HG02798 (cell line): ENCODE data around the gene ELOVL1.

Experiments
- ATAC-seq: cut with Tn5 transposase; IDR thresholded peaks from one replicate; pipeline ENCODE4 v1.9.1; 2021; ENCODE audit warnings: mild to moderate bottlenecking; ENCODE audit not compliant: unreplicated experiment, poor library complexity

ELOVL1 gene

GRCh38 chr1:43337588-43337987 lies 30.2 kb downstream of the ELOVL1 start, which contains the start of gene MPL:
Gene MPL (plus strand): TSS chr1:43337818. CDS start chr1:43337849, 31 bp downstream.
- no peak for ATAC-seq

DNA sequence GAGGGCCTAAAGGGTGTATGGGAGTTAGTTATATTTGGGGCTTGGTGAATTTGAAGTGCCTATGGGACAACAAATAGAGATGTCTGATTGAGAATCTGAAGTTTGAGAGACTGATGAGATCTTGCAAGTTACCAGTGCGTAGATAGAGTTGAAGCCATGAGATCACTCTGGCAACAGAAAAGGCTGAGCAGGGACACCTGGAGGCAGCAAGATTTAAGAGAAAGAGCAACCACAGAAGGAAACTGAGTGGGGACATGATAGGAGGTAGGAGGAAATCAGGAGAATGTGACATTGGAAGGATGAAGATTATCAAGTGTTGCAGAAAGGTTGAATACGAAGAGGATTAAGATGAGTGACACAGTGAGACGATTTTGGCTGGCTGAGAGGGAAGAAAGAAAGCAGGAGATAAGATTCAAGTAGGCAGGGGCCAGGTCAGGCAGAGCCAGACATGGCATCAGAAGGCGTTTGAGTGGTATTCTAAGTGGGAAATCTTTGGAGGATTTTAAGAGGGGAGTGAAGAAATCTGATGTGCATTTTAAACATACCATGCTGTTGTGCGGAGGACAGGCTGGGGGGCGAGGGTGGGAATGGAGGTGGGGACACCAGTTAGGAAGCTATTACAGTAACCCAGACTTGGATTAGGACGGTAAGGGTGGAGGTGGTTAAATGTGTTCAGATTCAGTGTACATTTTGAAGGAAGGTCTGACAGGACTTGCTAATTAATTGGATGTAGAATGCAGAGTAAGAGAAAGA lies 33.2 kb downstream of the ELOVL1 start:
- no peak for ATAC-seq

DNA sequence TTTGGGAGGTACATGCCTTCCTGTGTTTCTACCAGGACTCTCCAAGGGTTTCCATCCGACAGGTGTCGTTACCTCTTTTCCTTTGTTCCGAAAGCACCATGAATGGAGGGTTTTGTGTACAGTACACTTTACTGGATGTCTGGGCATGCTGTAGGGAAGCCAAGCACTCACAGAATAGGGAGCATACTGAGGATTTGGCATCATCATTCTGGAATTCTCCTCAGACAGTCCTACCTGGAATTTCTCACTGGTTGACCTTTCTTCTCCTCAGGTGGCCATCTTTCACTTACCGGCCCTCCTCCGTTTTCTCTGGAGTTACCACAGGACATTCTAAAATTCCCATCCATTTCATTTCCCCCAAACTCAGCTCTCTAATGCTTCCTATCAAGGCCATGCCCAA lies 36.1 kb downstream of the ELOVL1 start:
- no peak for ATAC-seq

- ATAC-seq = no peak
Measured at GRCh38 chr1:43329995-43330751, 37.6 kb downstream of the ELOVL1 start.

- no peak for ATAC-seq
Measured at GRCh38 chr1:43327549-43328292, 40.1 kb downstream of the ELOVL1 start.

- ATAC-seq = no peak
Measured at GRCh38 chr1:43325381-43325780, 42.4 kb downstream of the ELOVL1 start.

GRCh38 chr1:43324810-43325209 lies 43.0 kb downstream of the ELOVL1 start:
- ATAC-seq = no peak

DNA sequence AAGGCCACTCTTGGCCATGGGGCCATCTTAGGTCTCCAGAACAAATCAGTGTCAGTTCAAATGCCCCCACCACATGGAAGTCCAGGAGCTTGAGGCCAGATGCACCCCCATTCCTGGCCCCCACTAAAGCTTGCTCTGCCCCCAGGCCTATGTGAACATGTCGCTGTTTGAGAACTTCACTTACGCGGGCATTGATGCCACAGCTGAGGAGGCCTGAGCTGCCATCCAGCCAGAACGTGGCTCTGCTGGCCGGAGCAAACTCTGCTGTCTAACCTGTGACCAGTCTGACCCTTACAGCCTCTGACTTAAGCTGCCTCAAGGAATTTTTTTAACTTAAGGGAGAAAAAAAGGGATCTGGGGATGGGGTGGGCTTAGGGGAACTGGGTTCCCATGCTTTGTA lies 45.3 kb downstream of the ELOVL1 start:
- no peak for ATAC-seq

DNA sequence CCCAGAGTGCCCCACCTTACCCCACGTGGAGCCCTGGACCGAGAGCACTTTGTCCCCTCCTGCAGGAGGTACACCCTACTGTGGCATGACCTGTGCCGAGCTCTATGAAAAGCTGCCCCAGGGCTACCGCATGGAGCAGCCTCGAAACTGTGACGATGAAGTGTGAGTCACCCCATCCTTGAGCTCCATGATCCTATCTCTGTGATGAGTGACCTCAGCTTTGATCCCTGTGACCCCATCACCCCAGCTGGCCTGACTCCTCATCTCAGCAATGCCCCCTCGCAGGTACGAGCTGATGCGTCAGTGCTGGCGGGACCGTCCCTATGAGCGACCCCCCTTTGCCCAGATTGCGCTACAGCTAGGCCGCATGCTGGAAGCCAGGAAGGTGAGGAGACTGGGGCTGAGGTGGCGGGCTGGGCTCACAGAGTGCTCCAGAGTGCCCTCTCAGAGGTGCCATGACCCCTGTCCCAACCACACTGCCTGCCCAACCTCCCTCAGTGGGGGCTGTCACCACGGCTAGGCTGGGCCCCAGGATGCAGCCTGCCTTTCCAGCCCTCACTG lies 46.4 kb downstream of the ELOVL1 start:
- no peak for ATAC-seq

- ATAC-seq = no peak
Measured at GRCh38 chr1:43319766-43320165, 48.0 kb downstream of the ELOVL1 start.

DNA sequence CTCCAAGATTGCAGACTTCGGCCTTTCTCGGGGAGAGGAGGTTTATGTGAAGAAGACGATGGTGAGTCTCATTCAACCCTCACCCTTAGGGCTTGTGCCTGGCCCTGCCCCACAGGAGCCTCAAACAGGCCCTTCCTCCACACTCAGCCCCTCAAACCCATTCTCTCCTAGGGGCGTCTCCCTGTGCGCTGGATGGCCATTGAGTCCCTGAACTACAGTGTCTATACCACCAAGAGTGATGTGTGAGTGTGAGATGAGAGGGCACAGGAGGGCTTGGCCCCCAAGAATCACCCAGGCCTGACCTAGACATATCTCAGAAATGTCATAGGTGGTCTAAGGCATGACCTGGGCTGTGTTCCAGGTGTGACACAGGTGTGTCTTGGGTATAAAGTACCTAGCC lies 48.5 kb downstream of the ELOVL1 start:
- ATAC-seq = no peak

DNA sequence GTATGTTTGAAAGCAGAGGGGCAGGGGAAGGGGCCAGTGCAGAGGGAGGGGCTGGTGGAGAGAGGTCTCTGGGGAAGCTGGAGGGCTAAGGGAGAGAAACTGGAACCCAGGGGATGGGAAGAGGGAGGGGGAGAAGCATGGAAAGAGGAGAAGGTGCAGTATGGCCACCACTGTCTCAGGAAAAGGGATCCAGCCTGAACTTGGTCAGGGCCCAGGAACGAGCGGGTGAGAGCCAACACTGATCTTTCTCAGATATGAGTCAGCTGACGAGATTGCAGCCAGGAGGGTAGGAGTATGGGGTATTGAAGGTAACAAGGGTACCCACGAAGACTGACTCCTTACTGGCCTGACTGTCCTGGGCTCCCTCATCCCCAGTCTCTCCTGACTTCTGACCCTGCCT lies 49.0 kb downstream of the ELOVL1 start:
- no peak for ATAC-seq

DNA sequence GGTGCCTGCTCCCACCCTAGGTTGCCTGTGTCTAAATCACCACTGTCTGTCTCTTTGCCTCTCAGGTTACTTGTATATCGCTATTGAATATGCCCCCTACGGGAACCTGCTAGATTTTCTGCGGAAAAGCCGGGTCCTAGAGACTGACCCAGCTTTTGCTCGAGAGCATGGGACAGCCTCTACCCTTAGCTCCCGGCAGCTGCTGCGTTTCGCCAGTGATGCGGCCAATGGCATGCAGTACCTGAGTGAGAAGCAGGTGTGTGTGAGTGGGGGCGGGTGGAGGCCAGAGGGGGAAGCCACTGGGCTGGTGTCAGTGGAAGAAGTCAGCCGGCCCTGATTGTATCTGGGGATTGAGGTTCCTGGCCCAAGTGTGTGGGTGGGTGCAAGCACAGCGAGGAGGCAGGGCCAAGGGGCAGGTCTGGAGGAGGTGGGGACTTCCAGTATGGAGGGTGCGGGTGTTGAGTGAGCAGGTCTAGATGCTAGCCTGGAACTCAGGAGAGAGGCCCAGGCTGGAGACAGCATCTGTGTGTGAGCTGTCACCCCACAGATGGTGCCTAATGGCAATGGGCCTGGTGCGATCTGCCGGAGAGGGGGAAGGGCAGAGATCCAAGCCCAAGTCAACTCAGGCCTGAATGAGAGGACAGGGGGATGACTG lies 49.9 kb downstream of the ELOVL1 start:
- ATAC-seq = no peak

- ATAC-seq = no peak
Measured at GRCh38 chr1:43316738-43317520, 50.9 kb downstream of the ELOVL1 start.

- ATAC-seq = no peak
Measured at GRCh38 chr1:43315963-43316737, 51.7 kb downstream of the ELOVL1 start.

DNA sequence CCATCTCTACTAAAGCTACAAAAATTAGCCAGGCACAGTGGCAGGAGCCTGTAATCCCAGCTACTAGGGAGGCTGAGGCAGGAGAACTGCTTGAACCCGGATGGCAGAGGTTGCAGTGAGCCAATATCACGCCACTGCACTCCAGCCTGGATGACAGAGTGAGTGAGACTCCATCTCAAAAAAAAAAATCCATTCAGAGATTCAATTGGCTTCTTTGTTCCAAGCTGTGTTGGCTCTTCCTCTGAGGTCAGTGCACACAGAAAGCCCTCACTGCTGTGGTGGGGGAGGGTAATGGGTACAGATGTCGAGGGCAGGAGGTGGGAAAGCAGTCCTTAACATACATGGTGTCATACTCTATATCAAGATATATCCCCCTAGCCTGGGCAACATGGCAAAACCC lies 52.3 kb downstream of the ELOVL1 start:
- ATAC-seq = no peak

- ATAC-seq = no peak
Measured at GRCh38 chr1:43314233-43314632, 53.6 kb downstream of the ELOVL1 start.

DNA sequence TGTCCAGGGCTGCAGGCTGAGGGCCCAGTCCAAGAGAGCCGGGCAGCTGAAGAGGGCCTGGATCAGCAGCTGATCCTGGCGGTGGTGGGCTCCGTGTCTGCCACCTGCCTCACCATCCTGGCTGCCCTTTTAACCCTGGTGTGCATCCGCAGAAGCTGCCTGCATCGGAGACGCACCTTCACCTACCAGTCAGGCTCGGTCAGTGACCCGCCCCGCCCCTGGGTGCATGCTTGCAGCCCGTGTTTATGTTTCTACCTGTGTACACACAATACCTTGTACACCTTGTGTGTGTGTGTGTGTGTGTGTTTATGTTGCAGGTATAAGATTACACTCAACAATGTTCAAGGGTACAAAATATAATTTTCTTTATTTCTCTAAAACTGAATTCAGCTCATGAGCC lies 54.0 kb downstream of the ELOVL1 start:
- ATAC-seq = no peak
